K562 (cell line): Measurements from ENCODE around the gene IMPDH2. TPM values are rescaled to one million over a fixed set of nuclear protein-coding genes. Genes with fewer than 3 reads are reported as not detected.

ENCODE experiments used
- ATAC-seq: fragments of 200-7000 bp; cut with Tn5 transposase; 3 replicates; pipeline ENCODE4 v1.9.1; 2020; ENCODE audit warnings: moderate library complexity
- BruUV-seq: library from RNA; stranded (reverse); fragments of 400-500 nt; replicated peaks from 2 replicates; lab custom pipeline; 2021; lab: Mats Ljungman, UMichigan
- CTCF ChIA-PET: fragments of 300-600 bp; formaldehyde crosslinking; extraction: SDS; loops from one replicate; lab custom pipeline; 2021; ENCODE audit warnings: low intra/inter-chr PET ratio; lab: Yijun Ruan, JAX
- POLR2A ChIA-PET: fragments of 300-600, 350-650 bp; sonication (Branson Sonifier 250); formaldehyde crosslinking; extraction: SDS; loops from one replicate; lab custom pipeline; 2021; ENCODE audit warnings: antibody characterized with exemption, inconsistent platforms; lab: Yijun Ruan, JAX
- DNase-seq, 4 experiments: peaks; one replicate each; pipeline versions ENCODE4 v3.0.0 to v3.0.0-alpha.2; 2011 to 2018; ENCODE audit warnings: low spot score in 3 of 4, mixed read lengths in 3 of 4; ENCODE audit errors: extremely low read depth in 1 of 4
- FAIRE-seq: peaks from 2 replicates; lab custom pipeline; 2011; peaks lifted over from hg19 to GRCh38; lab: Jason Lieb, UNC
- H2AFZ ChIP-seq: 2 replicates; pipeline ENCODE4 v1.6.0; 2011; ENCODE audit warnings: low read depth, low read length, control low read depth, inconsistent platforms
- H3K27ac ChIP-seq: fragments of 200-600 bp; 3 replicates; pipeline ENCODE4 v1.8.0; 2011; ENCODE audit warnings: low read depth, mild to moderate bottlenecking, control low read depth, inconsistent platforms, low read length, moderate library complexity, mixed read lengths; ENCODE audit errors: extremely low read depth
- H3K27me3 ChIP-seq, 2 experiments: fragments of 300-600 bp in 1 of 2; 2 replicates in 1 of 2; 3 replicates in 1 of 2; pipeline versions ENCODE4 v1.6.0 to v1.8.0; 2011; ENCODE audit warnings: inconsistent platforms in 2 of 2, low read length in 2 of 2, mild to moderate bottlenecking in 1 of 2, mixed read lengths in 1 of 2, moderate library complexity in 1 of 2; ENCODE audit not compliant: control insufficient read depth in 2 of 2, insufficient read depth in 2 of 2
- H3K36me3 ChIP-seq: fragments of 300-600 bp; 3 replicates; pipeline ENCODE4 v1.8.0; 2011; ENCODE audit warnings: mild to moderate bottlenecking, low read length, inconsistent platforms; ENCODE audit not compliant: control insufficient read depth, insufficient read depth
- H3K4me1 ChIP-seq, 2 experiments: fragments of 200-600 bp in 1 of 2; replicated peaks in 1 of 2; 2 replicates in 1 of 2; 3 replicates in 1 of 2; pipeline versions ENCODE4 v1.5.1 to v1.8.0; 2011; ENCODE audit warnings: inconsistent platforms in 2 of 2, low read length in 2 of 2, mild to moderate bottlenecking in 1 of 2, mixed read lengths in 1 of 2, moderate library complexity in 1 of 2; ENCODE audit not compliant: control insufficient read depth in 2 of 2, insufficient read depth in 2 of 2
- H3K4me2 ChIP-seq: 2 replicates; pipeline ENCODE4 v1.6.1; 2011; ENCODE audit warnings: low read length, control low read depth, inconsistent platforms, mixed read lengths; ENCODE audit not compliant: insufficient read depth
- H3K4me3 ChIP-seq: fragments of 200-600 bp; sonication (generic), shearing (Covaris generic); 2 replicates; pipeline ENCODE4 v1.5.1; 2016; ENCODE audit warnings: control low read depth, inconsistent platforms
- H3K79me2 ChIP-seq: fragments of 200-600 bp; 3 replicates; pipeline ENCODE4 v1.8.0; 2011; ENCODE audit warnings: low read length, inconsistent platforms; ENCODE audit not compliant: control insufficient read depth, insufficient read depth
- H3K9ac ChIP-seq, 2 experiments: 2 replicates each; pipeline versions ENCODE4 v1.6.0 to v1.6.1; 2011; ENCODE audit warnings: low read depth in 2 of 2, low read length in 2 of 2, control low read depth in 1 of 2, inconsistent platforms in 1 of 2, mild to moderate bottlenecking in 1 of 2, mixed read lengths in 1 of 2; ENCODE audit not compliant: insufficient read depth in 1 of 2
- H3K9me1 ChIP-seq: one replicate; pipeline ENCODE4 v1.6.0; 2011; ENCODE audit warnings: inconsistent platforms, mild to moderate bottlenecking, low read length, moderate library complexity; ENCODE audit not compliant: control insufficient read depth, insufficient read depth
- H3K9me3 ChIP-seq: replicated peaks from 2 replicates; pipeline ENCODE4 v1.5.1; 2011; ENCODE audit warnings: low read depth, low read length, inconsistent platforms; ENCODE audit not compliant: control insufficient read depth, insufficient read depth
- H4K20me1 ChIP-seq: replicated peaks from 2 replicates; pipeline ENCODE4 v1.6.1; 2011; ENCODE audit warnings: low read length, inconsistent platforms, mixed read lengths; ENCODE audit not compliant: control insufficient read depth, insufficient read depth
- GATAD2A ChIP-seq: fragments of 450-650 bp; IDR thresholded peaks from 2 replicates; pipeline ENCODE4 v1.6.1; 2017
- NCOR1 ChIP-seq: fragments of 450-650 bp; IDR thresholded peaks from 2 replicates; pipeline ENCODE4 v1.6.1; 2016; ENCODE audit warnings: mild to moderate bottlenecking, moderate library complexity
- ZBTB1 ChIP-seq: sonication (generic); formaldehyde crosslinking; IDR thresholded peaks from 2 replicates; pipeline ENCODE4 v1.8.1; 2023; ENCODE audit warnings: missing genetic modification reagents, low read depth, mild to moderate bottlenecking, borderline replicate concordance
- ZEB2 ChIP-seq: fragments of 450-650 bp; IDR thresholded peaks from 2 replicates; pipeline ENCODE4 v1.6.1; 2016
- ZNF766 ChIP-seq: fragments of 200-800 bp; sonication (Bioruptor generic); conservative IDR thresholded peaks from 2 replicates; pipeline ENCODE4 v1.6.1; 2016; ENCODE audit warnings: missing genetic modification characterization, missing compliant biosample characterization
- WGBS: fragments of 100-300 bp; shearing (Covaris generic); methylation state at CpG from one replicate; pipeline ENCODE4 v1.1.6; 2016; ENCODE audit warnings: low coverage, mixed read lengths; ENCODE audit not compliant: insufficient coverage; ENCODE audit errors: missing lambda C conversion rate; 5-methylcytosine and 5-hydroxymethylcytosine counted together
- in situ Hi-C: fragments of 300-500 bp; cut with MboI; formaldehyde crosslinking; loops from 4 replicates; pipeline ENCODE4 v1.15.0; 2018; ENCODE audit warnings: inconsistent platforms, mixed read lengths
- intact Hi-C: fragments of 100-400 bp; cut with micrococcal nuclease; formaldehyde crosslinking; loops from 2 replicates; pipeline ENCODE4 v1.14.2; 2022
- polyA plus RNA-seq, 8 experiments: library from polyadenylated mRNA; depleted of rRNA in 4 of 8; stranded (reverse) in 5 of 8; unstranded in 3 of 8; fragments of >200 nt; fragmentation: Nextera tagmentation in 2 of 8; fragmentation: Illumina TruSeq in 1 of 8; extraction: Ambion mirVana in 2 of 8; extraction: Trizol in 1 of 8; gene quantifications; 2 replicates each; pipeline versions ENCODE4 v1.2.1 to v1.2.3, GENCODE V29; 2011 to 2014; ENCODE audit warnings: inconsistent platforms in 1 of 8, missing spikeins in 1 of 8
- total RNA-seq, 7 experiments: library from RNA; depleted of rRNA in 6 of 7; stranded (reverse); fragments of >200 nt in 6 of 7; fragmentation: Illumina TruSeq in 2 of 7; extraction: Trizol in 2 of 7; gene quantifications; 2 replicates each; pipeline versions ENCODE4 v1.2.1 to v1.2.3, GENCODE V29; 2011 to 2021; ENCODE audit warnings: low replicate concordance in 1 of 7
- TF ChIP-seq, protein P1 (sequence below): fragments of 250-450 bp; sonication (Bioruptor Pico); IDR thresholded peaks from 2 replicates; pipeline ENCODE4 v1.4.0; 2020; ENCODE audit warnings: borderline replicate concordance
- TF ChIP-seq, protein P2 (sequence below): fragments of 450-650 bp; IDR thresholded peaks from 2 replicates; pipeline ENCODE4 v1.6.1; 2016; ENCODE audit warnings: mild to moderate bottlenecking, moderate library complexity

IMPDH2 gene
- total and polyA plus RNA-seq, 9 of the 15 experiments (the other 6 are each of a cell fraction or from before 2014, with no cell fraction given) = 318 to 507 (median 366) TPM

DNA sequence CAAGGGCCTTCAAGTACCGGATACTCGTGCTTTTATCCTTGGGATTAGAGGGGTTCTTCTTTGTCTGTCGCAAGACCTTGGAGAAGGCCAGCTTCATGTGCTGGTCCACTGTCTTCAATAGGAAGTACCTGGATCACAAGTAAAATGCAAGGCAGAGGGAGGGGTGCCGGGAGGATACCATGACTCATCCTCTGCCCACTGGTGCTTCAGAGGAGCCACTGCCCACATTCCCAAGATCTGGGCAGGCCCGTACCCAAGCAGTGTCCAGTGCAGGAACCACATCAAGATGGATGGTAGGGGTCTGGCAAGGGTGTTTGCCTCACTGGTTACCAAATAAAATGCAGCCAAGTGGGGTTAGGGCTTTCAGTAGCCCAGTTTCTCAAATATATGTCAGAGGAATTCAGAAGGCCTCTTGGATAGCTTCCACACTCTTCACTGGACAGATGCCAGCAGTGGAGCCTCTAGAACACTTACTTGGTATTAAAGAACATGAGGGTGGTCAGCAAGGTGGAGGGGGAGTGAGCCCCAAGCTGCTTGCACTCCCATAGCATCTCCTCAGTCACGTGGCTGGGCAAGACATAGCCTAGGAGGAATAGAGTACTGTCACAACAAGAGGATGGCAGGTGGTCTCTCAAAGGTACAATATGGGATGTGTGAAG lies 3.6 kb upstream of the IMPDH2 start (continued):
- no peak for TF ChIP-seq ZBTB1 (CRISPR knock-in tag)
- TF ChIP-seq, protein P1, sequence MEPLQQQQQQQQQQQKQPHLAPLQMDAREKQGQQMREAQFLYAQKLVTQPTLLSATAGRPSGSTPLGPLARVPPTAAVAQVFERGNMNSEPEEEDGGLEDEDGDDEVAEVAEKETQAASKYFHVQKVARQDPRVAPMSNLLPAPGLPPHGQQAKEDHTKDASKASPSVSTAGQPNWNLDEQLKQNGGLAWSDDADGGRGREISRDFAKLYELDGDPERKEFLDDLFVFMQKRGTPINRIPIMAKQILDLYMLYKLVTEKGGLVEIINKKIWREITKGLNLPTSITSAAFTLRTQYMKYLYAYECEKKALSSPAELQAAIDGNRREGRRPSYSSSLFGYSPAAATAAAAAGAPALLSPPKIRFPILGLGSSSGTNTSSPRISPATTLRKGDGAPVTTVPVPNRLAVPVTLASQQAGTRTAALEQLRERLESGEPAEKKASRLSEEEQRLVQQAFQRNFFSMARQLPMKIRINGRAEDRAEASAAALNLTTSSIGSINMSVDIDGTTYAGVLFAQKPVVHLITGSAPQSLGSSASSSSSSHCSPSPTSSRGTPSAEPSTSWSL (CRISPR knock-in tag) = no peak

DNA sequence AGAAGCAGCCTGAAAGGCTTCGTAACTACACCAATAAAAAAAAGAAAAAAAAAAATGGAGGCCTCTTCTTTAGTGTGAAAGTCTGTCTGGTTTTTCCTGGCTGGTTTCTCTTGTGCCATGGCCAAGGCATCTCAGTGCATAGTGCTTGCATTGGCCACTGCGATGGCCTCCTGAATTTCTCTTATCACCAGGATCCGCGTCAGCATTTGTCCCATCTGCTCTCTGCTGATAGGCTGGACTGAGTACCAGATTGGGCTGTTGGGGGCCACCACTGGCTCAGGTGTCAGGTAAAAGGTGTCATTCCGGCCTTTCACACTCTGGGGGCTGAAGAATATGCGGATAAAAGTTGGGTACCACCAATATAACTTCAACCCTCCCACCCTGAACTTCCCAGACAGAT lies 1.1 kb upstream of the IMPDH2 start:
- FAIRE-seq (no peak), DNase-seq (peak in 3 of 4 experiments; percentile 28 to 53 (median 47)), ATAC-seq (no peak)
- H3K27me3 ChIP-seq = no peaks in the 10 kb centered on the region
- in situ Hi-C loops = no loop called here
- BruUV-seq = no TSS peak
- POLR2A ChIA-PET = interaction anchor here (0.6 kb wide), 2 partner anchors 43 to 321 kb away, joined by 3 read pairs; no protein-coding TSS in a partner anchor
- CTCF ChIA-PET = no interaction called here
- H2AFZ ChIP-seq = no peak overlapping the region
- no peaks in the 10 kb centered on the region for H3K9me3 ChIP-seq
- WGBS = 41% methylated on average over 4 of the region's 6 CpGs
- H3K4me3 ChIP-seq = no peak overlapping the region
- H3K79me2 ChIP-seq = peaks cover 41% of the 10 kb centered on the region
- intact Hi-C loops = no loop called here
- peaks cover 7% of the 10 kb centered on the region for H4K20me1 ChIP-seq
- H3K4me2 ChIP-seq = no peak overlapping the region
- peaks cover 7% of the 10 kb centered on the region for H3K9me1 ChIP-seq
- H3K27ac ChIP-seq = no peak overlapping the region
- peaks cover 28 to 37% of the 10 kb centered on the region in 2 experiments; a peak in 4 of 5 replicates for H3K4me1 ChIP-seq
- peaks cover 80% of the 10 kb centered on the region for H3K36me3 ChIP-seq
- H3K9ac ChIP-seq = no peak overlapping the region
- peak; percentile 37; the same call in 1 of the 2 replicates for TF ChIP-seq ZEB2
- no peak for TF ChIP-seq GATAD2A
- peak; percentile 25; the same call in 1 of the 2 replicates for TF ChIP-seq NCOR1
- TF ChIP-seq, protein P2, sequence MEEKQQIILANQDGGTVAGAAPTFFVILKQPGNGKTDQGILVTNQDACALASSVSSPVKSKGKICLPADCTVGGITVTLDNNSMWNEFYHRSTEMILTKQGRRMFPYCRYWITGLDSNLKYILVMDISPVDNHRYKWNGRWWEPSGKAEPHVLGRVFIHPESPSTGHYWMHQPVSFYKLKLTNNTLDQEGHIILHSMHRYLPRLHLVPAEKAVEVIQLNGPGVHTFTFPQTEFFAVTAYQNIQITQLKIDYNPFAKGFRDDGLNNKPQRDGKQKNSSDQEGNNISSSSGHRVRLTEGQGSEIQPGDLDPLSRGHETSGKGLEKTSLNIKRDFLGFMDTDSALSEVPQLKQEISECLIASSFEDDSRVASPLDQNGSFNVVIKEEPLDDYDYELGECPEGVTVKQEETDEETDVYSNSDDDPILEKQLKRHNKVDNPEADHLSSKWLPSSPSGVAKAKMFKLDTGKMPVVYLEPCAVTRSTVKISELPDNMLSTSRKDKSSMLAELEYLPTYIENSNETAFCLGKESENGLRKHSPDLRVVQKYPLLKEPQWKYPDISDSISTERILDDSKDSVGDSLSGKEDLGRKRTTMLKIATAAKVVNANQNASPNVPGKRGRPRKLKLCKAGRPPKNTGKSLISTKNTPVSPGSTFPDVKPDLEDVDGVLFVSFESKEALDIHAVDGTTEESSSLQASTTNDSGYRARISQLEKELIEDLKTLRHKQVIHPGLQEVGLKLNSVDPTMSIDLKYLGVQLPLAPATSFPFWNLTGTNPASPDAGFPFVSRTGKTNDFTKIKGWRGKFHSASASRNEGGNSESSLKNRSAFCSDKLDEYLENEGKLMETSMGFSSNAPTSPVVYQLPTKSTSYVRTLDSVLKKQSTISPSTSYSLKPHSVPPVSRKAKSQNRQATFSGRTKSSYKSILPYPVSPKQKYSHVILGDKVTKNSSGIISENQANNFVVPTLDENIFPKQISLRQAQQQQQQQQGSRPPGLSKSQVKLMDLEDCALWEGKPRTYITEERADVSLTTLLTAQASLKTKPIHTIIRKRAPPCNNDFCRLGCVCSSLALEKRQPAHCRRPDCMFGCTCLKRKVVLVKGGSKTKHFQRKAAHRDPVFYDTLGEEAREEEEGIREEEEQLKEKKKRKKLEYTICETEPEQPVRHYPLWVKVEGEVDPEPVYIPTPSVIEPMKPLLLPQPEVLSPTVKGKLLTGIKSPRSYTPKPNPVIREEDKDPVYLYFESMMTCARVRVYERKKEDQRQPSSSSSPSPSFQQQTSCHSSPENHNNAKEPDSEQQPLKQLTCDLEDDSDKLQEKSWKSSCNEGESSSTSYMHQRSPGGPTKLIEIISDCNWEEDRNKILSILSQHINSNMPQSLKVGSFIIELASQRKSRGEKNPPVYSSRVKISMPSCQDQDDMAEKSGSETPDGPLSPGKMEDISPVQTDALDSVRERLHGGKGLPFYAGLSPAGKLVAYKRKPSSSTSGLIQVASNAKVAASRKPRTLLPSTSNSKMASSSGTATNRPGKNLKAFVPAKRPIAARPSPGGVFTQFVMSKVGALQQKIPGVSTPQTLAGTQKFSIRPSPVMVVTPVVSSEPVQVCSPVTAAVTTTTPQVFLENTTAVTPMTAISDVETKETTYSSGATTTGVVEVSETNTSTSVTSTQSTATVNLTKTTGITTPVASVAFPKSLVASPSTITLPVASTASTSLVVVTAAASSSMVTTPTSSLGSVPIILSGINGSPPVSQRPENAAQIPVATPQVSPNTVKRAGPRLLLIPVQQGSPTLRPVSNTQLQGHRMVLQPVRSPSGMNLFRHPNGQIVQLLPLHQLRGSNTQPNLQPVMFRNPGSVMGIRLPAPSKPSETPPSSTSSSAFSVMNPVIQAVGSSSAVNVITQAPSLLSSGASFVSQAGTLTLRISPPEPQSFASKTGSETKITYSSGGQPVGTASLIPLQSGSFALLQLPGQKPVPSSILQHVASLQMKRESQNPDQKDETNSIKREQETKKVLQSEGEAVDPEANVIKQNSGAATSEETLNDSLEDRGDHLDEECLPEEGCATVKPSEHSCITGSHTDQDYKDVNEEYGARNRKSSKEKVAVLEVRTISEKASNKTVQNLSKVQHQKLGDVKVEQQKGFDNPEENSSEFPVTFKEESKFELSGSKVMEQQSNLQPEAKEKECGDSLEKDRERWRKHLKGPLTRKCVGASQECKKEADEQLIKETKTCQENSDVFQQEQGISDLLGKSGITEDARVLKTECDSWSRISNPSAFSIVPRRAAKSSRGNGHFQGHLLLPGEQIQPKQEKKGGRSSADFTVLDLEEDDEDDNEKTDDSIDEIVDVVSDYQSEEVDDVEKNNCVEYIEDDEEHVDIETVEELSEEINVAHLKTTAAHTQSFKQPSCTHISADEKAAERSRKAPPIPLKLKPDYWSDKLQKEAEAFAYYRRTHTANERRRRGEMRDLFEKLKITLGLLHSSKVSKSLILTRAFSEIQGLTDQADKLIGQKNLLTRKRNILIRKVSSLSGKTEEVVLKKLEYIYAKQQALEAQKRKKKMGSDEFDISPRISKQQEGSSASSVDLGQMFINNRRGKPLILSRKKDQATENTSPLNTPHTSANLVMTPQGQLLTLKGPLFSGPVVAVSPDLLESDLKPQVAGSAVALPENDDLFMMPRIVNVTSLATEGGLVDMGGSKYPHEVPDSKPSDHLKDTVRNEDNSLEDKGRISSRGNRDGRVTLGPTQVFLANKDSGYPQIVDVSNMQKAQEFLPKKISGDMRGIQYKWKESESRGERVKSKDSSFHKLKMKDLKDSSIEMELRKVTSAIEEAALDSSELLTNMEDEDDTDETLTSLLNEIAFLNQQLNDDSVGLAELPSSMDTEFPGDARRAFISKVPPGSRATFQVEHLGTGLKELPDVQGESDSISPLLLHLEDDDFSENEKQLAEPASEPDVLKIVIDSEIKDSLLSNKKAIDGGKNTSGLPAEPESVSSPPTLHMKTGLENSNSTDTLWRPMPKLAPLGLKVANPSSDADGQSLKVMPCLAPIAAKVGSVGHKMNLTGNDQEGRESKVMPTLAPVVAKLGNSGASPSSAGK = no peak
- no peak for TF ChIP-seq ZNF766
